Mesendoderm (in vitro differentiated cells): ENCODE data around the gene KCNQ1.
"Not testable (repeated sequence)": the region's sequence is repeated elsewhere in the genome, so short reads cannot be mapped to it uniquely, and the experiment has no call there.

ENCODE experiments used
- DNase-seq: peaks from one replicate; pipeline ENCODE4 v3.0.0; 2013
- H2AK5ac ChIP-seq: 2 replicates; pipeline ENCODE4 v1.6.1; 2013; ENCODE audit warnings: low read length, inconsistent platforms
- H2BK120ac ChIP-seq: 2 replicates; pipeline ENCODE4 v1.6.1; 2013; ENCODE audit warnings: low read depth, mild to moderate bottlenecking, low read length, moderate library complexity, mixed read lengths
- H2BK15ac ChIP-seq: replicated peaks from 2 replicates; pipeline ENCODE4 v1.6.1; 2013; ENCODE audit warnings: low read depth, mild to moderate bottlenecking, moderate library complexity
- H2BK5ac ChIP-seq: 2 replicates; pipeline ENCODE4 v1.6.1; 2013; ENCODE audit warnings: low read length, inconsistent platforms
- H3K18ac ChIP-seq: 2 replicates; pipeline ENCODE4 v1.6.1; 2013; ENCODE audit warnings: mild to moderate bottlenecking, low read length, mixed read lengths
- H3K23ac ChIP-seq: one replicate; pipeline ENCODE4 v1.6.1; 2013; ENCODE audit warnings: low read length
- H3K27ac ChIP-seq: 2 replicates; pipeline ENCODE4 v1.5.1; 2013; ENCODE audit warnings: low read depth, mild to moderate bottlenecking, inconsistent platforms, low read length, moderate library complexity
- H3K27me3 ChIP-seq: 2 replicates; pipeline ENCODE4 v1.6.1; 2013; ENCODE audit warnings: low read length, control low read depth, mild to moderate bottlenecking, inconsistent platforms; ENCODE audit not compliant: insufficient read depth, poor library complexity
- H3K36me3 ChIP-seq: 2 replicates; pipeline ENCODE4 v1.6.1; 2013; ENCODE audit warnings: low read length, inconsistent platforms; ENCODE audit not compliant: control insufficient read depth, insufficient read depth
- H3K4ac ChIP-seq: one replicate; pipeline ENCODE4 v1.6.1; 2013; ENCODE audit warnings: low read depth, mild to moderate bottlenecking, low read length, moderate library complexity
- H3K4me1 ChIP-seq: 2 replicates; pipeline ENCODE4 v1.6.1; 2013; ENCODE audit warnings: low read depth, low read length, inconsistent platforms; ENCODE audit not compliant: control insufficient read depth
- H3K4me2 ChIP-seq: 2 replicates; pipeline ENCODE4 v1.6.1; 2013; ENCODE audit warnings: low read length
- H3K4me3 ChIP-seq: 2 replicates; pipeline ENCODE4 v1.5.1; 2013; ENCODE audit warnings: mild to moderate bottlenecking, low read length
- H3K56ac ChIP-seq: one replicate; pipeline ENCODE4 v1.6.1; 2013; ENCODE audit warnings: low read length
- H3K79me1 ChIP-seq: 2 replicates; pipeline ENCODE4 v1.6.1; 2013; ENCODE audit warnings: low read length, inconsistent platforms
- H3K79me2 ChIP-seq: 2 replicates; pipeline ENCODE4 v1.6.1; 2013; ENCODE audit warnings: mild to moderate bottlenecking, low read length; ENCODE audit not compliant: control insufficient read depth, insufficient read depth
- H3K9ac ChIP-seq: 2 replicates; pipeline ENCODE4 v1.6.1; 2013; ENCODE audit warnings: low read length, inconsistent platforms
- H4K5ac ChIP-seq: one replicate; pipeline ENCODE4 v1.6.1; 2013; ENCODE audit warnings: low read length
- H4K8ac ChIP-seq: one replicate; pipeline ENCODE4 v1.6.1; 2013; ENCODE audit warnings: low read depth, mild to moderate bottlenecking, control low read depth, low read length, moderate library complexity
- WGBS: extraction: QIAGEN DNeasy Blood & Tissue Kit; methylation state at CpG from one replicate; pipeline ENCODE4 v1.1.7; 2013; ENCODE audit warnings: low lambda C conversion rate, missing lambda C conversion rate; ENCODE audit not compliant: insufficient coverage; ENCODE audit errors: extremely low coverage; 5-methylcytosine and 5-hydroxymethylcytosine counted together

KCNQ1 gene

GRCh38 chr11:2477936-2478335, 33.1 kb downstream of the KCNQ1 start:
- Histone ChIP-seq H3K4me3 (no peak overlapping the region), H3K23ac (no peak overlapping the region), H4K5ac (no peak overlapping the region), H3K79me1 (no peaks in the 10 kb centered on the region), H2BK120ac (no peak overlapping the region), H3K27me3 (no peaks in the 10 kb centered on the region), H3K18ac (no peak overlapping the region), H3K4me2 (no peak overlapping the region), H3K36me3 (no peaks in the 10 kb centered on the region), H3K4ac (no peak overlapping the region), H2AK5ac (no peak overlapping the region), H3K9ac (no peak overlapping the region), H3K4me1 (no peaks in the 10 kb centered on the region), H2BK5ac (no peak overlapping the region), H3K56ac (no peak overlapping the region), H4K8ac (no peak overlapping the region), H2BK15ac (no peak overlapping the region), H3K27ac (no peak overlapping the region), H3K79me2 (no peaks in the 10 kb centered on the region)
- DNase-seq = no peak
- WGBS = no CpG with 5 or more reads among the region's 8 CpGs

GRCh38 chr11:2480067-2480873, 35.5 kb downstream of the KCNQ1 start:
- no CpG with 5 or more reads among the region's 6 CpGs for WGBS

GRCh38 chr11:2480874-2481220, 36.0 kb downstream of the KCNQ1 start:
- H4K5ac ChIP-seq = no peak overlapping the region
- H3K79me1 ChIP-seq = no peaks in the 10 kb centered on the region
- H3K9ac ChIP-seq = no peak overlapping the region
- DNase-seq = no peak
- H3K56ac ChIP-seq = no peak overlapping the region
- H2AK5ac ChIP-seq = no peak overlapping the region
- no peak overlapping the region for H3K27ac ChIP-seq
- H3K4me1 ChIP-seq = no peaks in the 10 kb centered on the region
- no peak overlapping the region for H2BK5ac ChIP-seq
- no peak overlapping the region for H3K4me3 ChIP-seq
- no peak overlapping the region for H2BK120ac ChIP-seq
- H3K23ac ChIP-seq = no peak overlapping the region
- H4K8ac ChIP-seq = no peak overlapping the region
- no peak overlapping the region for H3K18ac ChIP-seq
- H3K4ac ChIP-seq = no peak overlapping the region
- no CpG with 5 or more reads among the region's 7 CpGs for WGBS
- no peaks in the 10 kb centered on the region for H3K27me3 ChIP-seq
- no peaks in the 10 kb centered on the region for H3K36me3 ChIP-seq
- H3K79me2 ChIP-seq = no peaks in the 10 kb centered on the region
- H2BK15ac ChIP-seq = no peak overlapping the region
- H3K4me2 ChIP-seq = no peak overlapping the region

More at GRCh38 chr11:2480067-2480873, 35.5 kb downstream of the KCNQ1 start:
- not testable (repeated sequence) for H3K27ac ChIP-seq, H3K23ac ChIP-seq, H4K8ac ChIP-seq, H2BK120ac ChIP-seq, H3K56ac ChIP-seq, H3K9ac ChIP-seq, H3K4me2 ChIP-seq, H3K4me3 ChIP-seq, H2BK5ac ChIP-seq, H3K79me2 ChIP-seq, H3K79me1 ChIP-seq, H3K18ac ChIP-seq, DNase-seq, H3K27me3 ChIP-seq, H2AK5ac ChIP-seq, H2BK15ac ChIP-seq, H3K4me1 ChIP-seq, H3K36me3 ChIP-seq, H4K5ac ChIP-seq, H3K4ac ChIP-seq

GRCh38 chr11:2481253-2481652, 36.4 kb downstream of the KCNQ1 start:
- Histone ChIP-seq H2BK120ac (no peak overlapping the region), H3K27ac (no peak overlapping the region), H3K56ac (no peak overlapping the region), H3K4me2 (no peak overlapping the region), H4K8ac (no peak overlapping the region), H2BK15ac (no peak overlapping the region), H4K5ac (no peak overlapping the region), H3K36me3 (no peaks in the 10 kb centered on the region), H3K4ac (no peak overlapping the region), H3K79me2 (no peaks in the 10 kb centered on the region), H2BK5ac (no peak overlapping the region), H3K27me3 (no peaks in the 10 kb centered on the region), H3K18ac (no peak overlapping the region), H3K9ac (no peak overlapping the region), H3K4me1 (no peaks in the 10 kb centered on the region), H3K79me1 (no peaks in the 10 kb centered on the region), H3K4me3 (no peak overlapping the region), H2AK5ac (no peak overlapping the region), H3K23ac (no peak overlapping the region)
- DNase-seq = no peak
- no CpG with 5 or more reads among the region's 14 CpGs for WGBS

- no peaks in the 10 kb centered on the region for H3K27me3 ChIP-seq
- H3K4ac ChIP-seq = no peak overlapping the region
- H3K9ac ChIP-seq = no peak overlapping the region
- H3K18ac ChIP-seq = no peak overlapping the region
- no peak overlapping the region for H3K4me3 ChIP-seq
- whole genome bisulfite sequencing = no CpG with 5 or more reads among the region's 3 CpGs
- H3K36me3 ChIP-seq = no peaks in the 10 kb centered on the region
- no peak overlapping the region for H4K8ac ChIP-seq
- no peak overlapping the region for H3K4me2 ChIP-seq
- DNase-seq = no peak
- no peak overlapping the region for H2AK5ac ChIP-seq
- no peaks in the 10 kb centered on the region for H3K79me2 ChIP-seq
- H3K4me1 ChIP-seq = no peaks in the 10 kb centered on the region
- no peak overlapping the region for H4K5ac ChIP-seq
- H2BK15ac ChIP-seq = no peak overlapping the region
- no peak overlapping the region for H3K23ac ChIP-seq
- H3K79me1 ChIP-seq = no peaks in the 10 kb centered on the region
- H2BK5ac ChIP-seq = no peak overlapping the region
- H2BK120ac ChIP-seq = no peak overlapping the region
- H3K56ac ChIP-seq = no peak overlapping the region
- H3K27ac ChIP-seq = no peak overlapping the region
Measured at GRCh38 chr11:2482204-2482603, 37.4 kb downstream of the KCNQ1 start.

GRCh38 chr11:2482745-2483144, 37.9 kb downstream of the KCNQ1 start:
- WGBS = no CpG with 5 or more reads among the region's 5 CpGs
- H3K4me1 ChIP-seq = no peaks in the 10 kb centered on the region
- no peak overlapping the region for H3K18ac ChIP-seq
- no peak overlapping the region for H3K9ac ChIP-seq
- no peak overlapping the region for H3K4ac ChIP-seq
- H3K27ac ChIP-seq = no peak overlapping the region
- no peak overlapping the region for H3K4me3 ChIP-seq
- H3K79me1 ChIP-seq = no peaks in the 10 kb centered on the region
- no peak overlapping the region for H2BK5ac ChIP-seq
- no peak overlapping the region for H2BK120ac ChIP-seq
- H4K5ac ChIP-seq = no peak overlapping the region
- no peak overlapping the region for H2AK5ac ChIP-seq
- H3K79me2 ChIP-seq = no peaks in the 10 kb centered on the region
- no peak for DNase-seq
- H3K23ac ChIP-seq = no peak overlapping the region
- H2BK15ac ChIP-seq = no peak overlapping the region
- H4K8ac ChIP-seq = no peak overlapping the region
- H3K56ac ChIP-seq = no peak overlapping the region
- H3K36me3 ChIP-seq = no peaks in the 10 kb centered on the region
- H3K27me3 ChIP-seq = no peaks in the 10 kb centered on the region
- H3K4me2 ChIP-seq = no peak overlapping the region
